Camera-type eye (tissue), 1 donor: ENCODE data around the gene OR5B17. TPM values are rescaled to one million over a fixed set of nuclear protein-coding genes. Genes with fewer than 3 reads are reported as not detected.

Experiments
- total RNA-seq: library from RNA; depleted of rRNA; stranded (reverse); fragments of >200 nt; gene quantifications from one replicate; pipeline ENCODE4 v1.2.3, GENCODE V29; 2014

The OR5B17 gene
- not detected for total RNA-seq

DNA sequence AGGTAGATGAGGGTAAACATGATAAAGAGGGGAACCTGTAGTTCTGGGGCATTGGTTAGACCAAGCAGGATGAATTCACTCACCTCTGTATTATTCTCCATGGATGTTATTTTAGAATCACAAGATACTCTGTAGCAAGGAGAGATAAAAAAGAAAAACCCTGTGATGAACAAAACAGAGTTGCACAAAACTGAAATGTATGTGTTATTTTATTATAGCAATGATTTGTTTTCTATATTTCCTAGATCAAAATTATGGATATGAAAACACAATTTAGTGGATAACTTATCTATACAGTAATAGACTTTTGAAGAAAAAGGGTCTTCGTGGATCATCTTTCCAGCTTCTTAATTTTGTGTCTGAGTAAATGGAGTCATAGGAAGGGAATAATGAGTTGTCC is at the start of gene OR5B17:
Gene OR5B17 (minus strand): TSS at position 101 of the 400 bp plus-strand sequence. CDS start 0 bp downstream, at position 101.

DNA sequence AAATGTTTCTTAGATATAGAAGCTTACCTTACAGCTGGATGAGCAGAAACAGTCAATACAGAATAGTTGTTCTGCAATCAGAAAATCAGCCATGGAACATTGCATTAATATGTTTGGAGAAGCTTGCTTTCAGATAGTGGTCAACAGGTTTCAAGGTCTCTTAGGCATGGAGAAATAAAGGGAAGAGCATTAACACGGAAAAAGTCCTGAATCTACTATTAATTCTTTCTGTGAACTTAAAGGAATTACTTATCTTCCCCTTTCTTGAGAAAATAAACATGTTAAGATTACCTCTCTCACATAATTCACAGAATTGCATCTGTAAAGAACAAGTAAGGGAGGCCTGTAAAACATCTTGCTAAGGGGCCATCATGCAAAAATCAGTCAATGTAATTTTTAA is 47.9 kb upstream of the OR5B17 start, which contains the start of gene OR5B3:
Gene OR5B3 (minus strand): TSS at position 101 of the 400 bp plus-strand sequence. CDS start 3,465 bp downstream, outside the sequence.

Other genes with a start within 250 kb of the OR5B17 start
- gene OR9I1, start 233.5 kb downstream of the OR5B17 start, total RNA-seq = not detected
- gene OR9Q2, start 170.0 kb downstream of the OR5B17 start, total RNA-seq = not detected
- not detected for gene OR1S2, start 154.9 kb downstream of the OR5B17 start, total RNA-seq
- gene OR1S1, start 146.3 kb downstream of the OR5B17 start, total RNA-seq = not detected
- gene OR10Q1, start 130.2 kb downstream of the OR5B17 start, total RNA-seq = not detected
- not detected for gene OR10W1, start 90.8 kb downstream of the OR5B17 start, total RNA-seq
- not detected for gene OR5B3, start 47.8 kb upstream of the OR5B17 start, total RNA-seq
- gene OR5B2, start 69.1 kb upstream of the OR5B17 start, total RNA-seq = not detected
- gene OR5B12, start 83.2 kb upstream of the OR5B17 start, total RNA-seq = not detected
- not detected for gene OR5B21, start 149.0 kb upstream of the OR5B17 start, total RNA-seq
- 6.3 TPM for gene LPXN, start 216.8 kb upstream of the OR5B17 start, total RNA-seq
- gene ZFP91, start 220.0 kb upstream of the OR5B17 start, total RNA-seq = 63.9 TPM